ENCODE data around the gene MMRN1.

The MMRN1 gene

DNA sequence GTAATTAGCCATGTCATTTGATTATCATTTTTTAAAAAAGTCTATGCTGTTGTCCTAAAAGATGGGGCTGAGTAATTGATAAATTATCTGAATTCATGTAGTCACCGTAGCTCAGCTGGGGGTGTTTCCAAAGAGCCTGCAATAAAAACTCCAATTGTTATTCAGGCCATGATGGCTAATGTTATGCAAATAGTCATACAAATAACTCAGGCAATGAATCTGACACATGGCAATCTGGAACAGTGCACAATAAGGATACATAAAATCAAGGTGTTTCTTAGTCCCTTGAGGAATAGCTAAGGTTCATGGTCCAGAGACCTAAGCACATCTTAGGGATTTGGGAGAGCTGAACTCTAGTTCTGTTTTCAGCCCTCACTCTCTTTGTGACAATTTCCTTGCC is 15.2 kb downstream of the MMRN1 start:
- DNase-seq = no peak

DNA sequence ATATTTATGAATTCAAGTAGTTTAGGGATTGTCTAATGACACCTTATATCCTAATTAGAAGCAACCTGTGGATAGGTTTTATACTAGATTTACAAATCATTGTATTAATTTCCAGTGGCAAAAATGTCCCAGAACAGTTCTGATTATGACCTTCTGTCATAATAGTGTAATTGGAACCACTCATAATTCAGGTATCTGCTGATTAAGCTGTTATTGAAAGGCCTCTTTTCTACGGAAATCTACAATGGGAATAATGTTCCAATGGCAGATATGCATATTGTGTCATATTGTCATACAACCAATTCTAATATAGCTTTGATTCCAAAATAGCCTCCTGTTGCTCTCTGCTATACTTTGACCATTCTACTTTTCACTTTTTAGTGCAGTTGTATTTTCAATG is 19.0 kb downstream of the MMRN1 start:
- DNase-seq = no peak

DNA sequence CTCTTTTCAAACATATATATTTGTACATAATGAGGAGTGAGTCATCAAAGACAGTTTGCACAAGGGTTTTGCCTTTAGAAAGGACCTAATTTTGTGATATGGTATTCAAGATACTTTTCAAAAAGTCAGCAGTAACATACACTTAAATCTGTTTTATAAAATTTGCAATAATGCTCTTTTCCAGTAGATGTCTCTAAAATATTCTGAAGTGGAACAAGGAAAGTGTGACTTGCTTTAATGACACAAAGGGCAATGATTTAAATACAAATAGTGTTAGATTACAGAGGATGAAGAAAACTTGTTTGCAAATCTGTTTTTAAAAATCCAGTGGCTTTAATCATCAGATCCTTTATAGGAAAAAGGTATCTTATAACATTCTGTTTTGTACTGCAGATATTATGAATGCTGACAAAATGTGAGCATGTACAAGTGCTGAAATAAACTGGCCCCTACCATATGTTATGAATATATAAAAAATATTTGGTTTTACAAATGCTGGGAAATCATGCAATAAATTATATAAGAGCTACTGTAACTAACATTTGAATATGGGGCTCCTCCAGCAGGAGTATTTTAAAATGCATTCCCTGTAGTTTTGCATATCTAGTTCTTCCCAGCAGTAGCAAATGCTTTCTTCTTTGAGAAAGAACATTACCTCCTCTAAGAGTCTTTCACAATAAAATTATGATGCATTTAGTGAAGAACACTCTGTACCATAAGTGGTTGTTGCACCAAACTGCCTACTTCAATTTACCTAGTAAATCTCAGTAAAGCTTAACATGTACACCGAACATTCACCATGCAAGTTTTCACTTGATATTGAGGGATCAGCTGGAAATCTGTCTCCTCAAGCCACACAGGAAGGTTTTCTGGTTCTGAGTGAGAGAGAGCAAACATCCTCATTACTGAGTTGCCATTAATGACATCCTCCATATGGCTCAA is 20.2 kb downstream of the MMRN1 start:
- DNase-seq = no peak

DNA sequence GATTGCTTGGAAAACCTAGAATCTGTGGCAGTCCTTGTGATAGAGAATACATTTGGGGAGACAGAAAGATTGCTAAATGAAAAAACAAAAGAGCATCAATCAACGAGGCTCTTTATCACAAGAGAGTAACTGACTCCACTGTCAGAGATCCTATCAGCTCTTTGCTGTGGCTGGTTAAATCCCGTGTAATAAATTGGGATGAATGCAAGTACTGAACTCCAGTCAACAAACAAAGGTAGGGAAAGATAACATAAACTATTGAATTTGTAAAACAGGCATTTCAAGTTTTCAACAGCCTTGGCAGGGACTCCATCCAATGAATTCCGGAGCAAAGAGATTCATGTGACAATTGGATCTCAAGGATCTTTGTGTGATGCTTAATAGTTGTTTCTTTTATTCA is 21.3 kb downstream of the MMRN1 start:
- DNase-seq = no peak

DNA sequence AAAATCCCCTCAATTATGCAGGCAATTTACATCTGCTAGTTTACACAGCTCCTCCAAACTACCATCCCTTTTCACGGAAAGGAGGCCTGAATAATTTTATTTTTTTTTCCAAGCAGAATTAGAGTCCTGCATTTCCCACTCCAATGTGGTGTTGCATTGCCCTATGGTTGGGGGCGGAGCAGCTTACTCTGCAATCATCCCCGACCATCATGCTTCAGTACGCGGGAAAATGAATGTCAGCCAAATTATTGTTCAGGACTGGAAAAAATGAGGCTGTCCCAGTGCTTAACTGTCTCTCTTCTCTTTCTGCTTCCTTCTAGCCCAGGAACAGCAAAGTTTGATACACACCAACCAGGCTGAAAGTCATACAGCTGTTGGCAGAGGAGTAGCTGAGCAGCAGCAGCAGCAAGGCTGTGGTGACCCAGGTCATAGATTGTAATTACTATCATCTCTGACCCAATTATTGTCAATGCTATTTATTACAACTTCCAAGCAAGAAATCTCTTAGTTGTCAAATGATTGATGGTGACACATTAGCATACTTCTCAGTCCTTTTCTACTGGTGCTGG is 28.3 kb downstream of the MMRN1 start:
- no peak for DNase-seq

DNA sequence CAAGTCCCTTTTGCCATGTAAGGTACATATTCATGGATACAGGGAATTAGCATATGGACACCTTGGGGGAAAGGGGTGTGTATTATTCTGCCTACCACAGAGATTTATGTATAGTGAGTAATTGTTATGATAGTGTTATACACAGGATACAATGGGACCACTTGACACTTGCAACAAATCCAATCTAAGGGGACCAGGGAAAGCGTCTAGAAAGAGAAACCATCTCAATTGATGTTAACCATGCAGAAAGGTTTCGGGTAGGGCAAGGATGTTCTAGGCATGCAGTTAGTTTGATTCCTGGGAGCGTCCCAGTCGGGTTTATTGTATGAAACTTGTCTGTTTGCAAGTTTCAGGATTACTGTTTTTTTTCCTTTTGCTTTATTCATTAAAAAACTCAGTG is 34.2 kb downstream of the MMRN1 start:
- DNase-seq = no peak

DNA sequence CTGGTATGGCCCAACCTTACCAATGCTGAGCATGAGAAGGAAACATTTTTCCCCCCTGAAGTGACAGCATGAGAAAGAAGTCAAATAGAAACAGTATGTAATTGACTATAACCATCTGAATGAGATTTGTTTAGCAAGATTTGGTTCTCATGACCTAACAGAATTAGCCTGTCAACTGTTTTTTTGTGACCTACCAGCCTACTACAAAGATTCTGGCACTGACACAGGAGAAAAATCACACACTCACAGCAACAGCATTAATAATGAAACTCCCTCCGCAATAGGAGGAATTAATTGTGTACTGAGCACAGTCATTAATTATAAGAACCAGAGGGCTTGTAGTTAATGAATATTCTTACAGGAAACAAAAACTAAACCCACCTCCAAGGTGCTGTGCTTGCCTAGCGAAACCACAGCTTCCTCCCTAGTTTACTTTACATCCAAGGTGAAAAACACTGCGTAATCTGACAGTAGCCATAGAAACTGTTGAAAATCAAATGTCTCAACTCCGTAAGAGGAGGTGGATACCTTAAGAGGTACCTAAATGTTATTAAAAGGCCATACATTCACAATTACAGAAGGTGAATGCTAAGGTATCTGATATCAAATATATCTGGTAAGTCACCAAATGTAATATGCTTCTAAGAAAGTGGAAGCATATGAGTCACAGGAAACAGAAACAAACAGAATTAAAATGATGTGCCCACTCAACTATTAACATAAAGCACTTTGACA is 34.9 kb downstream of the MMRN1 start:
- DNase-seq = peak; percentile 5

DNA sequence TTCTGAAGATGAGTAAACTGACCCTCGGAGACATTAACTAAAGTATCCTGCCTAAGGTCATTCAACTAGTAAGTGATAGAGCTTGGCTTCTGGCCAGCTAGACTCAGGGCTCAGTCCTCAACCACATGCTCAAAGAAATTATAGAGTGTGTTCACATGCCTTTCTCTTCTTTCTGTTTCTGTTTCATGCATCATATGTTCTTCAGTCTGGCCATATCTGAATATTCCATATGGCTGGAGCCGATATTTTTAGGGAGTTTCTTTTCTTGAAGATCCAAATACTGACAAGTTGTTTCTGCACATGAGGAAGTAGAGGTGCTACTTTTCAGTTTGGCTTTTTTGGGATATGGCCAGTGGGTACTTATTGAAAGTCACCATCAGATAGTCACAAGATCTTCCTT is 44.9 kb downstream of the MMRN1 start:
- no peak for DNase-seq

DNA sequence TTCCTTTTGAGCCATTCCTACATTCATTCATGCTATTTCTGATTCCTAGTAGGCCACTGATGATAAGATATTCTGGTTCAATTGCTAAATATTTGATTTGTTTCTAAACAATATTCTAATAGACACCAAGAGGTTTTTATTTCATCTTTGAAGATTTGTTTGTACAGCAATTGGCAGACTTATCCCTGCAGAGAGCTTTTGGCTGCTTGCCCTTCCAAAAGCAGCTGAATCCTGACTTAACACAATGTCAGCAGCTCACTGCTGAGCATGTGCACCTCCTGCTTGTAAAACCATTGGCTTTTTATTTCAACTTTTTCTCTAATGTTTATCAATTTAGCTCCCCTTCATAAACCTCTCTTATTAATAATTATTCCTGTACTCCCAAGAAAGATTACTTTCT is 45.3 kb downstream of the MMRN1 start:
- DNase-seq = no peak

DNA sequence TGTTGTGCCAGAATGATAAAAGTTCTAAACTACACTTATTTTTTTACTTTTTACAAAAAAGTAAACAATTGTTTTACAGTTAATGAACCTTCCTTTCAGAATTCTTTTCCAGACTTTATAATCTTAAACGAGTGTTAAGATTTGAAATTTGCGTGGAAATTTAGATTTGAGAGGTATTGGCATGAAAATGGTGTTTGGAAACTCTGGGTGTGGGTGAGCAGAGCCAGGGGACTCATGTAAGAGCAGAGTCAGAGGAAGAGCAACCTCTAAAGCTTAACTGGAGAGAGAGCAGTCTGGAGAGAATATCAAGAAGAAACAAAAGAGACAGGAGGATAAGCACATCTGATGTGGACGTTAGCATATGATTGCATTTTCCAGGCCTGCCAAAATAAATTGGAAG is 48.2 kb downstream of the MMRN1 start:
- no peak for DNase-seq

DNA sequence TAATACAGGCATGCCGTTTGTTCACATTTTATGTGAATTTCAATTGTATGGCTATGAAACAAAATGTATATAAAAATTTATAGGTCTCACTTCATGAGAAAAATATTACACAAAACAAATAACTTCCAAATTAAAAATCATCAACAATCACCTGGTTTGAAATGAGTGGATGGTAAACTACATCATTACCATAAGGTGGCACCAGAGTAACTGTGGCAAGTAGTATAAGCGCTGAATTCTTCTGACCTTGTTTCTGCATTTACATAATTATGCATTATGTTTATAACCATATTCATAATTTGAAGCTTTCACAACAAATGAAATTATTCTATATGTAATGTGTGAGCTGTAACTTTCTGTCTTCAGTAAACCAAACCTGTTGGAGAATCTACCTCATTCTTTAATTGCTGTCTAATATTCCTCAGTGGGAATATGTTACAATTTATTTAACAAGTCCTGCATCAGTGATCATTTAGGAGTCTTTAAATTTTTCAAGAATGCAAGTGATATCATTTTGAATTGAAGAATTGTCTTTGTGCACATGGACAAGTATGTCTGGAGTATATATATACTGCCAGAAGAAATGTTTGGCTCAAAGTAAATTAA is 55.2 kb downstream of the MMRN1 start:
- no peak for DNase-seq

DNA sequence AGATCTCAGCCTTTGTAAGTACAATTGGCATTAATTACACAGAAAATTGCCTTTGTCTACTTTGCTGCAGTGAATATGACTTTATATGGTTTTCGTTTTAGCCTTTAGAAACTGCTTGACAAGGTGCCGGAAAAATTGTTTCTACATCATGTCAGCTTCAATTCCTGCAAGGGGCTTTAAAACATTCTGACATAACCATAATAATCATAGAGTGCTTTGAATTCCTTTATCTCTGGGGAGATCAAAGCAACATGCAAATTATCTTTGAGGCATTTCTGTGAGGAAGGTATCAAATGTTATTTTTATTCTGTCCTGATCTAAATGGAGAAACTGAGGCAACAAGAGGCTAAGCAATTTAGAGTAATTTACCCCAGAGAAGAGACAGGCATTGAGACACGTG is 57.8 kb downstream of the MMRN1 start:
- DNase-seq = no peak

DNA sequence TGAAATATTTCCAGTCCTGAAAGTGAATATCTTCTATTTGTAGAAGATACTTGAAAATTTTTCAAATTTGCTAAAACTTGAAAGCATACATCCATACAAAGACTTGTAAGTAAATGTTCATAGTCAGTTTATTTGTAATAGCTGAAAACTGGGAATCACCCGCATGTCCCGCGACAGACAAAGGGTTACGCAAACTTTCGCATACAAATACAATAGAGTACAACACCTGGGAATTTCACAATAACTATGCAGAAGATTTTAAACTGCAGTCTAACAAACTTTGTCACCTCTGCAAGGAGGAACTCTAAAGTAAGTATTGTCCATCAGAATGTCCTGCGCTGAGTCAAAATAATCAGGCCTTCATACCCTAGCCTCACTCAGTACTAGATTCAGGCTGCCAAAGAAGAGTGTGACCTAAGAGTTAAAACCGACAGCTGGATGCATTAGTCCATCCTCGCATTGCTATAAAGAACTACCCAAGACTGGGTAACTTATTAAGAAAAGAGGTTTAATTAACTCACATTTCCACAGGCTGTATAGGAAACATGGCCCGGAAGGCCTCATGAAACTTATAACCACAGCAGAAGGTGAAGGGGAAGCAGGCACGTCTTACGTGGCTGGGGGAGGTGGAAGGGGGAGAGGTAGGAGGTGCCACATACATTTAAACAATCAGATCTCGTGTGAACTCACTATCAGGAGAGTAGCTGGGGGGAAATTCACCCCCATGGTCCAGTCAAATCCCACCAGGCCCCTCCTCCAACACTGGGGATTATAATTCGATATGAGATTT is 60.4 kb downstream of the MMRN1 start:
- no peak for DNase-seq

DNA sequence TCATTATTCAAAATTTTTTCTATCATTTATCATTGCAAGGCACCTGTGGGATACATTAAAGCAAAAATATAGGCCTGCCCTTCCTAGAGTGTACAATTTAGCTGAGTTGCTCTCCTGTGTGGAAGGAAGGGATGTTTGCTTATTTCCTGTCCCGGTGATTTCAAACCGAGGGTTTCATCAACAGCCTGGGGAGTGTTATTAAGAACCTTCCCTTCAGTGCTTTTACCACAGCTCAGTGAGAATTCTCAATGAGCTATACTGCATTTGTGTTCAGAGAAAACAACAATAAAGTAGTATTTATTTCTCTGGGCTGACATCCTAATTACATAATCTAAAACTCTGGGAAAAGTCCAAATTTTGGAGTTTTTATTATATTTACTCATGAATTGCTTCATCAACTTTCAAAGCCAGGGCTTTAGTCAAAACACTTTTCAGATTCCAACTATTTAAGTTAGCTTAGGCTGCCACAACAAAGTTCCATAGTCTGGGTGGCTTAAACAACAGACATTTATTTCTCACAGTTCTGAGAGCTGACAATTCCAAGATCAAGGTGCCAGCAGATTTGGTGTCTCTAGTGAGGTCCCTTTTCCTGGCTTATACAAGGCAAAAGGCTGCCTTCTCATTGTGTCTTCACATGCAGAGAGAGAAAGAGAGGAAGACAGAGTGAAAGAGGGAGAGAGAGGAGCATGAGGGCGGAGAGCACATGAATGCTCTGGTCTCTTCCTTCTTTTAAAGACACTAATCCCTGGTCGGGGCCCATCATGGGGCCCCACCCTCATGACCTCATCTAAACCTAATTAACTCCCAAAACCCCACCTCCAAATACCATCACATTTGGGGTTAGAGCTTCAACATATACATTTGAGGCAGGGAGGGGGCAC is 62.6 kb downstream of the MMRN1 start:
- DNase-seq = no peak

DNA sequence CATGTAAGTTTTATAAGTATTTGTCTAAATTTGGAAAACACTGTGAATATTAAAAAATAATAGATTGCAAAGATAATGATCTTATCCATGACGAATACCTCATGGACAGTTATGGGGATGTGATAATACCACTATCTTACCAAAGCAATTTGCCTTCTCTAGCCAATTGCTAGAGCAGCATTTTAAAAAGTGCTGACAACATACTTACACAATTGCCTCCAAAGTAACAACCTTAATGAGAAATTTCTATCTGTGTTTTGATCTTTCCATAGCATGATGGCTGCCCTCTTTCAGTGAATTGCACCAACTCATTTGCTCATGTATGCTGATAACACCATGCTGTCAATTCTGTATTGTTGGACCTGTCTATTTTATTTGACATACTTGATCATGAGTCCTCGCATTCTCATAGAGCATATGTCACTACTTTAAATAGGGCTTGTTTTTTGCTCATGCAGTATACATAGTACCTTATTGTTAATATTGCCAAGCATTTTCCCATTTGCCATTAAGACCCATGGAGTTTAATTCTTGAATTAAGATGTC is 87.2 kb downstream of the MMRN1 start:
- no peak for DNase-seq

DNA sequence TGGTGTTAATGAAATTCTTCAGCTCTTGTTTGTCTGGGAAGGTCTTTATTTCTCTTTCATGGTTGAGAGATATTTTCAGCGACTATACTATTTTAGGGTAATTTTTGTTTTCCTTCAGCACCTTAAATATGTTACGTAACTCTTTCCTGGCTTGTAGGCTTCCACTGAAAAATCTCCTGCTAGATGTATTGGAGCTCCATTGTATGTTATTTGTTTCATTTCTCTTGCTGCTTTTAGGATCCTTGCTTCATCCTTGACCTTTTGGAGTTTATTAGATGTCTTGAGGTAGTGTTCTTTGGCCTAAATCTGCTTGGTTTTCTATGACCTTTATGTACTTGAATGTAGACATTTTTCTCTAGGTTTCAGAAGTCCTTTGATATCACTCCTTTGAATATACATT is 93.6 kb downstream of the MMRN1 start:
- DNase-seq = no peak

DNA sequence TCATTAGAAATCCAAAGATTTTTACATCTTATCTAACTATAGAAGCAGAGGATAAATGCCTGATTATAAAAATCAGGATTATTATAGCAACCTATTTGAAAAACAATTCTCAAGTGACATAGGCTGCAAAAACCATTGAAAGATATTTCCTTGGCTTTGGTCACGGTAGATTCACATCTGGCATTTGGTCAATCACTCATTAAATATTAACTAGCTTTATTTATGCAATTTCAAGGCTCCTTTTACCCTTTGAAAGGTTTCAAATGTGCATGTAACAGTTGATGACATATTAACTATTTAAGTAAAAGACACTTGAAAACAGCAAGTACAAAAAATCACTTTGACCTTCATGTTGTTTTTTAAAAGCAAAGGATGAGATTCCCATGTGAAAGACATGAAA is 98.1 kb downstream of the MMRN1 start:
- DNase-seq = no peak

DNA sequence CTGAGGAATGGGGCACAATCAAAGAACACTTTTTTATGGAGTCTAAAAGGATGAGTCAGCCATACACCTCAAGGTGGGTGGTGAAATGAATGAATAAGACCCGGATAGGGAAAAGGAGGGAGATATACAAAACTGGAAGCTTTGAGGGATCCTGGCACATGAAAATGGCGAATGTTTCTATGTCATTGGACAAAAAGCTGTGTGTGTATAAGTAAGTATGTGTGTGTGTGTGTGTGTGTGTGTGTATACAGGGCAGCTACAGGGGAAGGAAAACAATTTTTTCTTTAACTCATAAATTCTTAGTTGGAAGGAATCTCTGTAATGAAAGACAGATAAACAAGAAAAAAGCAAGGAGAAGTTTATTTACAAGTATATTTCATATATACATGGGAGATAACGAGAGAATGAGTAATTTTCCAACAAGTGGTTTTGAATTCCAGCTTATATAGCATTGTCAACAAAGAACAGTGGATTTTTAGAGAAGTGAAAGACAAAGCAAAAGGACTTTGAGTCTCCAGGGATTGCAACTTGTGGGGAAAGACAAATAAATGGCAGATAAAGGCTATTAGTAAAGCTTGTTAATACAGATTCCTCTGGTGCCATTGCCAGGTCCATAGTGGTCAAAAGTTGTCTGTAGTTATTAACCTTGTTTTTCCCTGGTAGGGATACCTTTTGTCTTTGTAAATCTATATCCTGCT is 99.7 kb downstream of the MMRN1 start:
- DNase-seq = no peak

DNA sequence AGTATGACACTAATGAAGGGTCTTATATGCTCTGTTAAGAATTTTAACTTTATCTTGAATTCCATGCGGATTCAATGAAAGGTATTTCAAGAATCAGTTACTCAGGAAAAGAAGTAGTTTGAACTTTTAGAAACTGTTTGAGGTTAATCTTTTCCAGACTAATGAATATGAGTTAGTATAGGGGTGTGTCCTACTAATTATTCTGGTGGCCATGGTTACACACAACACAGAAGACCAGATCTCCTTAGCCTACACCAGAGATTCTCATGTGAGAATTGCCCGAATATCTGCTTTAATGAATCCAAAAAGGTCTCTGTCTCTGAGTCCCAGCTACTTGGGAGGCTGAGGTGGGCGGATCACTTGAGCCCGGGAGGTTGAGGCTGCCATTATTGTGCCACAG is 100.4 kb downstream of the MMRN1 start:
- DNase-seq = no peak

DNA sequence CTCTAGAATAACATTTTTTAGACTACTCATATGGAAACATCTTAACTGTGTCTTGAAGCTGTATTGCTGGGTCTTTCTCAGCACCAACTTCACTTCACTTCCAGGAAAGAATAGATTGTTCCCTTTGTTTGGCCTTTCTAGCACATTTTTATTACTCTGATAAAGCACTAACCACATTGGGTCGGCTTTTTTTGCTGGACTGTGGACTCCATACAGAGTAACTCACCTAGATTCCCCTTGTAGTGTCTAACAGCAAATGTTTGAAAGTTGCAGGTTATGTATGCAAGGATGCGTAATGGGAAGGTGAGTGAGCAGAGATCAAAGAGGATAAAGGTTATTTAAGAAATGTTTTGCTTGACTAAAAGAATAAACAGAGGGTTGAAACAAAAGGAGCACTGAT is 101.2 kb downstream of the MMRN1 start:
- no peak for DNase-seq

Measured in CD4-positive, alpha-beta T cell treated with Interleukin-17A for 4 hours (primary cell).